IPS DF 19.7 (cell line): ENCODE results near the gene CDH12.
"Not testable (repeated sequence)": the region's sequence is repeated elsewhere in the genome, so short reads cannot be mapped to it uniquely, and the experiment has no call there.

Source experiments
- DNase-seq: peaks from one replicate; pipeline ENCODE4 v3.0.0-alpha.2; 2013; ENCODE audit warnings: low read depth, low spot score

The CDH12 gene

GRCh38 chr5:22465616-22466015 lies 387.5 kb downstream of the CDH12 start:
- no peak for DNase-seq

GRCh38 chr5:22465177-22465576 lies 388.0 kb downstream of the CDH12 start:
- DNase-seq = no peak

GRCh38 chr5:22460189-22460588 lies 393.0 kb downstream of the CDH12 start:
- DNase-seq = no peak

GRCh38 chr5:22432905-22433304 lies 420.2 kb downstream of the CDH12 start:
- DNase-seq = no peak

- DNase-seq = no peak
Observed at GRCh38 chr5:22431840-22432239, 421.3 kb downstream of the CDH12 start.

- DNase-seq = no peak
Observed at GRCh38 chr5:22431406-22431805, 421.7 kb downstream of the CDH12 start.

GRCh38 chr5:22411554-22412349 lies 441.4 kb downstream of the CDH12 start:
- DNase-seq = no peak

- no peak for DNase-seq
Observed at GRCh38 chr5:22391956-22392355, 461.2 kb downstream of the CDH12 start.

GRCh38 chr5:22390888-22391287 lies 462.3 kb downstream of the CDH12 start:
- DNase-seq = no peak

GRCh38 chr5:22372826-22373660 lies 480.1 kb downstream of the CDH12 start:
- DNase-seq = no peak

GRCh38 chr5:22372376-22372775 lies 480.8 kb downstream of the CDH12 start:
- DNase-seq = no peak

- DNase-seq = no peak
Observed at GRCh38 chr5:22354956-22355355, 498.2 kb downstream of the CDH12 start.

- DNase-seq = no peak
Observed at GRCh38 chr5:22352493-22352892, 500.7 kb downstream of the CDH12 start.

- DNase-seq = no peak
Observed at GRCh38 chr5:22351178-22351577, 502.0 kb downstream of the CDH12 start.

- DNase-seq = no peak
Observed at GRCh38 chr5:22348027-22348426, 505.1 kb downstream of the CDH12 start.

GRCh38 chr5:22344000-22344399 lies 509.1 kb downstream of the CDH12 start:
- DNase-seq = no peak

GRCh38 chr5:22341406-22341805 lies 511.7 kb downstream of the CDH12 start:
- DNase-seq = no peak

- not testable (repeated sequence) for DNase-seq
Observed at GRCh38 chr5:22332949-22333348, 520.2 kb downstream of the CDH12 start.

- no peak for DNase-seq
Observed at GRCh38 chr5:22329683-22330082, 523.5 kb downstream of the CDH12 start.

- DNase-seq = no peak
Observed at GRCh38 chr5:22319798-22320197, 533.3 kb downstream of the CDH12 start.

- no peak for DNase-seq
Observed at GRCh38 chr5:22316294-22316693, 536.9 kb downstream of the CDH12 start.

- not testable (repeated sequence) for DNase-seq
Observed at GRCh38 chr5:22315052-22315451, 538.1 kb downstream of the CDH12 start.

- no peak for DNase-seq
Observed at GRCh38 chr5:22314548-22314947, 538.6 kb downstream of the CDH12 start.
